Fibroblast of lung (primary cell): ENCODE data around the gene ATXN7L1. TPM values are rescaled to one million over a fixed set of nuclear protein-coding genes. Genes with fewer than 3 reads are reported as not detected.
"Not testable (repeated sequence)": the region's sequence is repeated elsewhere in the genome, so short reads cannot be mapped to it uniquely, and the experiment has no call there.

Experiments used
- DNase-seq, 2 donors: peaks; one replicate each; pipeline versions ENCODE4 v3.0.0 to v3.0.0-alpha.2; 2010; ENCODE audit warnings: low read depth in 2 of 2
- H2AFZ ChIP-seq: 2 replicates; pipeline ENCODE4 v1.5.1; 2012; ENCODE audit warnings: low read length, control low read depth, inconsistent platforms
- H3K27ac ChIP-seq: 2 replicates; pipeline ENCODE4 v1.5.1; 2011; ENCODE audit warnings: low read length, control low read depth; ENCODE audit not compliant: insufficient read depth
- H3K27me3 ChIP-seq: 2 replicates; pipeline ENCODE4 v1.5.1; 2011; ENCODE audit warnings: mild to moderate bottlenecking, low read length; ENCODE audit not compliant: control insufficient read depth, insufficient read depth
- H3K36me3 ChIP-seq: 2 replicates; pipeline ENCODE4 v1.5.1; 2011; ENCODE audit warnings: low read length; ENCODE audit not compliant: control insufficient read depth, insufficient read depth
- H3K4me1 ChIP-seq: 2 replicates; pipeline ENCODE4 v1.5.1; 2011; ENCODE audit warnings: low read length; ENCODE audit not compliant: control insufficient read depth, insufficient read depth; ENCODE audit errors: extremely low read depth
- H3K4me2 ChIP-seq: 2 replicates; pipeline ENCODE4 v1.5.1; 2011; ENCODE audit warnings: low read length, control low read depth; ENCODE audit not compliant: insufficient read depth; ENCODE audit errors: extremely low read depth
- H3K4me3 ChIP-seq, 4 experiments: fragments of 200-600 bp in 1 of 4; sonication (generic) in 1 of 4; replicated peaks in 1 of 4; 2 replicates each; pipeline ENCODE4 v1.5.1; 2011 to 2016; ENCODE audit warnings: low read length in 4 of 4, low read depth in 3 of 4, mild to moderate bottlenecking in 3 of 4, control low read depth in 2 of 4, inconsistent platforms in 1 of 4, mixed read lengths in 1 of 4; ENCODE audit not compliant: insufficient read depth in 1 of 4; ENCODE audit errors: control extremely low read depth in 1 of 4
- H3K79me2 ChIP-seq: 2 replicates; pipeline ENCODE4 v1.5.1; 2012; ENCODE audit warnings: mild to moderate bottlenecking, low read length, inconsistent platforms; ENCODE audit not compliant: control insufficient read depth, insufficient read depth
- H3K9ac ChIP-seq: 2 replicates; pipeline ENCODE4 v1.5.1; 2011; ENCODE audit warnings: mild to moderate bottlenecking, low read length, control low read depth; ENCODE audit not compliant: insufficient read depth
- H3K9me3 ChIP-seq: 2 replicates; pipeline ENCODE4 v1.5.1; 2012; ENCODE audit warnings: low read depth, low read length; ENCODE audit not compliant: control insufficient read depth, insufficient read depth
- H4K20me1 ChIP-seq: 2 replicates; pipeline ENCODE4 v1.5.1; 2011; ENCODE audit warnings: low read length; ENCODE audit not compliant: control insufficient read depth, insufficient read depth; ENCODE audit errors: extremely low read depth
- CTCF ChIP-seq, 2 donors: IDR thresholded peaks in 1 of 2; conservative IDR thresholded peaks in 1 of 2; 1 replicate in 1 of 2; 2 replicates in 1 of 2; pipeline ENCODE4 v1.5.1; 2011 to 2012; ENCODE audit warnings: low read length in 2 of 2, control low read depth in 1 of 2, inconsistent platforms in 1 of 2, low read depth in 1 of 2, mild to moderate bottlenecking in 1 of 2
- EZH2 ChIP-seq: IDR thresholded peaks from 2 replicates; pipeline ENCODE4 v1.5.1; 2012; ENCODE audit warnings: low read length, control low read depth, mild to moderate bottlenecking; ENCODE audit errors: missing control alignments
- polyA plus RNA-seq, 2 donors: library from polyadenylated mRNA; depleted of rRNA in 1 of 2; stranded (reverse) in 1 of 2; unstranded in 1 of 2; fragments of >200 nt; gene quantifications; 2 replicates each; pipeline ENCODE4 v1.2.1, GENCODE V29; 2011 to 2012; ENCODE audit warnings: missing spikeins in 1 of 2
- total RNA-seq: library from RNA; depleted of rRNA; stranded (reverse); fragments of >200 nt; gene quantifications from 2 replicates; pipeline ENCODE4 v1.2.1, GENCODE V29; 2014

ATXN7L1 gene
- total and polyA plus RNA-seq, 2 donors (not counting 1 experiment from before 2014, with no cell fraction given): 5.1 to 9.4 TPM

GRCh38 chr7:105698531-105698930 lies 177.9 kb downstream of the ATXN7L1 start:
- no peaks in the 10 kb centered on the region for H3K9me3 ChIP-seq
- no peaks in the 10 kb centered on the region for H3K79me2 ChIP-seq
- no peak overlapping the region for H3K9ac ChIP-seq
- H3K36me3 ChIP-seq: no peaks in the 10 kb centered on the region
- H3K27ac ChIP-seq: no peak overlapping the region
- no peak overlapping the region for H3K4me2 ChIP-seq
- TF ChIP-seq CTCF (conservative IDR thresholded peaks at IDR 0.05 in 1 of 2, IDR thresholded peaks at IDR 0.05 in 1 of 2; ENCODE audit: low read depth in 1 of 2, low read length in 2 of 2) (no peak), EZH2 (no peak)
- no peak overlapping the region for H2AFZ ChIP-seq
- no peaks in the 10 kb centered on the region for H3K4me1 ChIP-seq
- DNase-seq: no peak
- H3K4me3 ChIP-seq: no peak overlapping the region
- no peaks in the 10 kb centered on the region for H3K27me3 ChIP-seq
- no peaks in the 10 kb centered on the region for H4K20me1 ChIP-seq

- H3K36me3 ChIP-seq: no peaks in the 10 kb centered on the region
- no peaks in the 10 kb centered on the region for H3K4me1 ChIP-seq
- no peak overlapping the region for H3K9ac ChIP-seq
- no peak overlapping the region for H2AFZ ChIP-seq
- H3K4me2 ChIP-seq: no peak overlapping the region
- H4K20me1 ChIP-seq: no peaks in the 10 kb centered on the region
- H3K27ac ChIP-seq: no peak overlapping the region
- DNase-seq: no peak
- no peaks in the 10 kb centered on the region for H3K79me2 ChIP-seq
- no peaks in the 10 kb centered on the region for H3K9me3 ChIP-seq
- no peak overlapping the region for H3K4me3 ChIP-seq
- H3K27me3 ChIP-seq: no peaks in the 10 kb centered on the region
- no peak for TF ChIP-seq CTCF (conservative IDR thresholded peaks at IDR 0.05 in 1 of 2, IDR thresholded peaks at IDR 0.05 in 1 of 2; ENCODE audit: low read depth in 1 of 2, low read length in 2 of 2)
- no peak for TF ChIP-seq EZH2
These were observed 178.6 kb downstream of the ATXN7L1 start for GRCh38 chr7:105697753-105698152.

GRCh38 chr7:105697169-105697568 lies 179.2 kb downstream of the ATXN7L1 start:
- H3K4me3 ChIP-seq, H3K4me1 ChIP-seq: not testable (repeated sequence)

More at GRCh38 chr7:105697169-105697568, 179.2 kb downstream of the ATXN7L1 start:
- not testable (repeated sequence) for DNase-seq, H3K27me3 ChIP-seq, H3K79me2 ChIP-seq, H3K9ac ChIP-seq, H3K4me2 ChIP-seq, H3K9me3 ChIP-seq, H3K27ac ChIP-seq, H2AFZ ChIP-seq, H4K20me1 ChIP-seq, H3K36me3 ChIP-seq
